ENCODE data around the gene SCP2D1. TPM values are rescaled to one million over a fixed set of nuclear protein-coding genes. Genes with fewer than 3 reads are reported as not detected.

Gene SCP2D1
- total RNA-seq, 2 donors from 2014 or later = 2.3 TPM; not detected in 1

DNA sequence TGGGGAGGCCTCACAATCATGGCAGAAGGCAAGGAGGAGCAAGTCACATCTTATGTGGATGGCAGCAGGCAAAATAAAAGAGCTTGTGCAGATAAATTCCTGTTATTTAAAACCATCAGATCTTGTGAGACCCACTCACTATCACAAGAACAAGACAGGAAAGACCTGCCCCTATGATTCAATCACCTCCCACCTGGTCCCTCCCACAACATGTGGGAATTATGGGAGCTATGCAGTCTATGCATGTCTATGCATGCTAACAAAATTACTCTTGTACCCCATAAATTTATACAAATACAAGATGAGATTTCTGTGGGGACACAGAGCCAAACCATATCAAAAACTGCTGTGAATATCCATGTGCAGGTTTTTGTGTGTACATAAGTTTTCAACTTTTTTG, 25.6 kb upstream of the SCP2D1 start:
- Histone ChIP-seq H3K36me3 (no peaks in the 10 kb centered on the region), H3K27me3 (replicated peaks; ENCODE audit: insufficient read depth) (no peaks in the 10 kb centered on the region), H3K4me1 (replicated peaks) (no peaks in the 10 kb centered on the region), H3K4me3 (no peak overlapping the region), H3K9me3 (no peaks in the 10 kb centered on the region), H3K27ac (no peak overlapping the region)
- TF ChIP-seq CTCF (IDR thresholded peaks at IDR 0.05) (no peak), POLR2AphosphoS5 (IDR thresholded peaks at IDR 0.05) (no peak), POLR2A (IDR thresholded peaks at IDR 0.05) (no peak)
- intact Hi-C loops (cut with DNase I) = no loop called here
- DNase-seq (ENCODE audit: low spot score) = no peak

DNA sequence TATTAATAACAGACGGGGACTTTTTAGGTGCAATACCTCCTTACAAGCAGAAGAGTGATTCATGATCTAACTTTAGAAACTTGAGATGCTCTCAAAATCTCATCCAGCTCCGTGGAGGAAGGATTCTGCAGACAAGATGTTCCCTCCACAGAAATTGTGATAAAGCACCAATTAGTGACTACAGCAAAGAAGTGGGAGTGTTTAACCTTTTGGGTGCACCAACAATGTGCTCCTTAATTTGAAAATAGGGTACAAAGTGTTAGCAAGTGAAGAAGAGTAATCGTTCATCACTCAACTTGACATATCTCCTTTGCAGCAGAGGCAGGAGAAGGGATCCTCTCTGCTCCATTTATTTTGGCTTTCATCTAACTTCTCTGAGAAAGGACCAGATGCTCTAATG, 22.8 kb upstream of the SCP2D1 start:
- H3K27ac ChIP-seq = no peak overlapping the region
- DNase-seq (ENCODE audit: low spot score) = no peak
- intact Hi-C loops (cut with DNase I) = loop anchor here (5.0 kb wide), 1 partner anchor 153 kb away; no protein-coding TSS in a partner anchor
- H3K36me3 ChIP-seq = no peaks in the 10 kb centered on the region
- no peaks in the 10 kb centered on the region for H3K4me1 ChIP-seq (replicated peaks)
- TF ChIP-seq POLR2A (IDR thresholded peaks at IDR 0.05) (no peak), CTCF (IDR thresholded peaks at IDR 0.05) (no peak), POLR2AphosphoS5 (IDR thresholded peaks at IDR 0.05) (no peak)
- H3K4me3 ChIP-seq = no peak overlapping the region
- H3K9me3 ChIP-seq = no peaks in the 10 kb centered on the region
- WGBS = 56% methylated on average over 3 of the region's 3 CpGs
- H3K27me3 ChIP-seq (replicated peaks; ENCODE audit: insufficient read depth) = no peaks in the 10 kb centered on the region

- Histone ChIP-seq H3K4me3 (peak overlapping the region; percentile 60 to 66), H3K9me3 (no peaks in the 10 kb centered on the region), H3K4me1 (replicated peaks) (no peaks in the 10 kb centered on the region), H3K27ac (peak overlapping the region; percentile 87 to 88), H3K27me3 (replicated peaks; ENCODE audit: insufficient read depth) (no peaks in the 10 kb centered on the region), H3K36me3 (no peaks in the 10 kb centered on the region)
- intact Hi-C loops (cut with DNase I) = loop anchor here (5.0 kb wide), 1 partner anchor 157 kb away; no protein-coding TSS in a partner anchor
- TF ChIP-seq POLR2AphosphoS5 (IDR thresholded peaks at IDR 0.05) = peak; percentile 99
- TF ChIP-seq CTCF (IDR thresholded peaks at IDR 0.05) = peak in 1 of 4 experiments; percentile 19
- TF ChIP-seq POLR2A (IDR thresholded peaks at IDR 0.05) = peak; percentile 77
- 9% methylated on average over 24 of the region's 29 CpGs for WGBS
- peak; percentile 92 for DNase-seq (ENCODE audit: low spot score)
Observed at GRCh38 chr20:18793625-18794427, 19.8 kb upstream of the SCP2D1 start.

DNA sequence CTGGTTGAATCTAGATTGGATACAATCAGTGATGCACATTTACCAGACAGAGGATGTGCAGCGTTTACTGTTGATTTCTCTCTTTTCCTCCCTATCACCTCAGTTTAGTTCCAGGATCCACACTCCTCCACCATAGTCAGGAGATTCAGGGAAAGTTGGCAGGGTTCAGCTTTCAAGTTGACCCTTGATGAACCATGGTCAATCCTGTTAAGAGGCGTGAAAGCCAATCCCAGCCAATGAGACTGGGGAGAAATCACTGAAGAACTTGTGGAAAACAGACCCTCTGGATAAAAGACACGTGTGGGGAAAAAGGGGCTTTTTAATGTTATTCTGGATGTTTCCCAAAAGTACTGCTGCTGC, 19.2 kb upstream of the SCP2D1 start:
- TF ChIP-seq CTCF (IDR thresholded peaks at IDR 0.05) (no peak), POLR2A (IDR thresholded peaks at IDR 0.05) (no peak), POLR2AphosphoS5 (IDR thresholded peaks at IDR 0.05) (no peak)
- 62% methylated on average over 3 of the region's 3 CpGs for WGBS
- Histone ChIP-seq H3K27ac (peak overlapping the region; percentile 87 to 88), H3K36me3 (no peaks in the 10 kb centered on the region), H3K4me1 (replicated peaks) (no peaks in the 10 kb centered on the region), H3K27me3 (replicated peaks; ENCODE audit: insufficient read depth) (no peaks in the 10 kb centered on the region), H3K4me3 (peak overlapping the region; percentile 60 to 66), H3K9me3 (no peaks in the 10 kb centered on the region)
- DNase-seq (ENCODE audit: low spot score) = no peak
- intact Hi-C loops (cut with DNase I) = loop anchor here (5.0 kb wide), 1 partner anchor 157 kb away; no protein-coding TSS in a partner anchor

DNA sequence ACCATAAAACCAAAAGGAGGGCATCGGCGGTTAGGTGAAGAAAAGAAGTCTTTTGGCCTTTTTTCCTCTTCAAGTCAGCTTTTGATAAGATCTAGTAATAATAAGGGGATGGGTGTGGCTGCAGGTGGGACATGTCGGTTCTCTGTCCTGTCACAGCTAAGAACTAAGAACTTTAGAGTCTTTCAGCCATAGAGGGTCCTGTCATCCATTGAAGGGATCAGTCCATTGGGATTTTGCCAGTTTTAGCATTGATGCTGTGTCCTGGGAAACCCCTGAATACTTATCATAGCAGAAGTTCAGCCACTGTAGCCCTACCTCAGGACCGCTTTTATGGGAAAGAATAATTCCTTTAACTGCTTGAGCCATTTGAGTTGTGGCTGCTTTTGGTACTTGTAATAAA, 18.2 kb upstream of the SCP2D1 start:
- DNase-seq (ENCODE audit: low spot score) = no peak
- Histone ChIP-seq H3K27me3 (replicated peaks; ENCODE audit: insufficient read depth) (no peaks in the 10 kb centered on the region), H3K9me3 (no peaks in the 10 kb centered on the region), H3K4me1 (replicated peaks) (no peaks in the 10 kb centered on the region), H3K4me3 (no peak overlapping the region), H3K27ac (no peak overlapping the region), H3K36me3 (no peaks in the 10 kb centered on the region)
- intact Hi-C loops (cut with DNase I) = no loop called here
- 84% methylated on average over 4 of the region's 4 CpGs for WGBS
- TF ChIP-seq POLR2A (IDR thresholded peaks at IDR 0.05) = no peak
- no peak for TF ChIP-seq CTCF (IDR thresholded peaks at IDR 0.05)
- no peak for TF ChIP-seq POLR2AphosphoS5 (IDR thresholded peaks at IDR 0.05)

Data from prostate gland (tissue), 2 donors.